ENCODE measurements around the gene PEAK1. TPM values are rescaled to one million over a fixed set of nuclear protein-coding genes. Genes with fewer than 3 reads are reported as not detected.

The PEAK1 gene
- total RNA-seq, 4 donors from 2014 or later, result 91.8 to 170 (median 123) TPM

GRCh38 chr15:77173487-77173886, 246.4 kb downstream of the PEAK1 start:
- WGBS, result 86% methylated on average over 1 of the region's 1 CpG
- Histone ChIP-seq H3K27ac (replicated peaks in 1 of 4) (no peak overlapping the region), H3K36me3 (peaks cover 0 to 3% (median under 1%) of the 10 kb centered on the region in 4 donors), H3K9me3 (no peaks in the 10 kb centered on the region), H3K4me1 (peaks cover 0 to 1% (median 0%) of the 10 kb centered on the region in 4 donors), H3K4me3 (no peak overlapping the region), H3K27me3 (no peaks in the 10 kb centered on the region)
- intact Hi-C loops (cut with DNase I), result no loop called here
- TF ChIP-seq POLR2AphosphoS5 (IDR thresholded peaks at IDR 0.05), result no peak
- no peak for TF ChIP-seq CTCF (IDR thresholded peaks at IDR 0.05)
- TF ChIP-seq EP300 (IDR thresholded peaks at IDR 0.05), result no peak
- TF ChIP-seq POLR2A (IDR thresholded peaks at IDR 0.05; ENCODE audit: low read depth), result no peak
- DNase-seq (ENCODE audit: extremely low spot score), result no peak

- no peaks in the 10 kb centered on the region for H3K27me3 ChIP-seq
- H3K4me3 ChIP-seq, result no peak overlapping the region
- no peaks in the 10 kb centered on the region for H3K9me3 ChIP-seq
- TF ChIP-seq POLR2A (IDR thresholded peaks at IDR 0.05; ENCODE audit: low read depth) (no peak), CTCF (IDR thresholded peaks at IDR 0.05) (no peak), POLR2AphosphoS5 (IDR thresholded peaks at IDR 0.05) (no peak), EP300 (IDR thresholded peaks at IDR 0.05) (no peak)
- DNase-seq (ENCODE audit: extremely low spot score), result no peak
- 89% methylated on average over 2 of the region's 2 CpGs for WGBS
- no peaks in the 10 kb centered on the region for H3K36me3 ChIP-seq
- peaks cover 0 to 13% (median 5%) of the 10 kb centered on the region in 4 donors for H3K4me1 ChIP-seq
- intact Hi-C loops (cut with DNase I), result no loop called here
- no peak overlapping the region for H3K27ac ChIP-seq (replicated peaks in 1 of 4)
Measured at GRCh38 chr15:77171221-77171967, 248.5 kb downstream of the PEAK1 start.

- intact Hi-C loops (cut with DNase I), result no loop called here
- no peaks in the 10 kb centered on the region for H3K36me3 ChIP-seq
- H3K4me1 ChIP-seq, result peaks cover 0 to 13% (median 5%) of the 10 kb centered on the region in 4 donors
- DNase-seq (ENCODE audit: extremely low spot score), result no peak
- WGBS, result 59% methylated on average over 3 of the region's 3 CpGs
- no peak overlapping the region for H3K4me3 ChIP-seq
- no peaks in the 10 kb centered on the region for H3K9me3 ChIP-seq
- H3K27me3 ChIP-seq, result no peaks in the 10 kb centered on the region
- TF ChIP-seq POLR2A (IDR thresholded peaks at IDR 0.05; ENCODE audit: low read depth) (no peak), CTCF (IDR thresholded peaks at IDR 0.05) (no peak), POLR2AphosphoS5 (IDR thresholded peaks at IDR 0.05) (no peak), EP300 (IDR thresholded peaks at IDR 0.05) (no peak)
- no peak overlapping the region for H3K27ac ChIP-seq (replicated peaks in 1 of 4)
Measured at GRCh38 chr15:77168616-77169015, 251.3 kb downstream of the PEAK1 start.

DNA sequence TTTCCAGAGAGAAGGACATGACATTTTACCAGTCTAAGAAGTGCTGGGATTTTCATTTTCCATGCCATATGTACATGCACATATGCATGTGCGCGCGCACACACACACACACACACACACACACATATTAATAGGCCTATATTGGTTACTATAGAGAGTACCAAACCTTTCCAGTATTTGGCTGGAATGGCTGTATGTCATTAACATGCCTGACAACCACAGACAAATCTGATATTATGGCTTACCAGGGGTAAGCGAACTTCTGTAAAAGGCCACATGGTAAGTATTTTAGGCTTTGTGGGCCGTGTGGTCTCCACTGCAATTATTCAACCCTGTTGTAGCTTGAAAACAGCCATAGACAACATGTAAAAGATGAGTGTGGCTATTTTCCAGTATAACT, 251.8 kb downstream of the PEAK1 start:
- Histone ChIP-seq H3K4me3 (no peak overlapping the region), H3K9me3 (no peaks in the 10 kb centered on the region), H3K27ac (replicated peaks in 1 of 4) (no peak overlapping the region), H3K36me3 (no peaks in the 10 kb centered on the region), H3K4me1 (peaks cover 0 to 13% (median 5%) of the 10 kb centered on the region in 4 donors), H3K27me3 (no peaks in the 10 kb centered on the region)
- no peak for DNase-seq (ENCODE audit: extremely low spot score)
- intact Hi-C loops (cut with DNase I), result no loop called here
- WGBS, result 97% methylated on average over 5 of the region's 5 CpGs
- no peak for TF ChIP-seq POLR2A (IDR thresholded peaks at IDR 0.05; ENCODE audit: low read depth)

GRCh38 chr15:77167406-77167805, 252.5 kb downstream of the PEAK1 start:
- intact Hi-C loops (cut with DNase I), result no loop called here
- Histone ChIP-seq H3K36me3 (no peaks in the 10 kb centered on the region), H3K9me3 (no peaks in the 10 kb centered on the region), H3K27me3 (no peaks in the 10 kb centered on the region), H3K4me3 (no peak overlapping the region), H3K4me1 (peaks cover 0 to 13% (median 5%) of the 10 kb centered on the region in 4 donors), H3K27ac (replicated peaks in 1 of 4) (no peak overlapping the region)
- DNase-seq (ENCODE audit: extremely low spot score), result no peak
- TF ChIP-seq POLR2A (IDR thresholded peaks at IDR 0.05; ENCODE audit: low read depth) (no peak), CTCF (IDR thresholded peaks at IDR 0.05) (no peak), POLR2AphosphoS5 (IDR thresholded peaks at IDR 0.05) (no peak), EP300 (IDR thresholded peaks at IDR 0.05) (no peak)
- WGBS, result 79% methylated on average over 3 of the region's 3 CpGs
